ENCODE data around the gene FBXL22.

FBXL22 gene

GRCh38 chr15:63565536-63566186 lies 31.5 kb upstream of the FBXL22 start:
- H3K9me3 ChIP-seq (ENCODE audit: control insufficient read depth, insufficient read depth, low read length): no peaks in the 10 kb centered on the region
- H3K4me3 ChIP-seq (ENCODE audit: low read depth, low read length): no peak overlapping the region
- H3K4me1 ChIP-seq (ENCODE audit: control insufficient read depth, insufficient read depth, low read length): peaks cover 7% of the 10 kb centered on the region
- H3K36me3 ChIP-seq (ENCODE audit: control insufficient read depth, insufficient read depth, low read length): no peaks in the 10 kb centered on the region
- H3K9ac ChIP-seq (ENCODE audit: low read depth, low read length): no peak overlapping the region
- H3K27ac ChIP-seq (ENCODE audit: low read depth, low read length): no peak overlapping the region
- H3K27me3 ChIP-seq (ENCODE audit: control insufficient read depth, insufficient read depth, low read length): no peaks in the 10 kb centered on the region

DNA sequence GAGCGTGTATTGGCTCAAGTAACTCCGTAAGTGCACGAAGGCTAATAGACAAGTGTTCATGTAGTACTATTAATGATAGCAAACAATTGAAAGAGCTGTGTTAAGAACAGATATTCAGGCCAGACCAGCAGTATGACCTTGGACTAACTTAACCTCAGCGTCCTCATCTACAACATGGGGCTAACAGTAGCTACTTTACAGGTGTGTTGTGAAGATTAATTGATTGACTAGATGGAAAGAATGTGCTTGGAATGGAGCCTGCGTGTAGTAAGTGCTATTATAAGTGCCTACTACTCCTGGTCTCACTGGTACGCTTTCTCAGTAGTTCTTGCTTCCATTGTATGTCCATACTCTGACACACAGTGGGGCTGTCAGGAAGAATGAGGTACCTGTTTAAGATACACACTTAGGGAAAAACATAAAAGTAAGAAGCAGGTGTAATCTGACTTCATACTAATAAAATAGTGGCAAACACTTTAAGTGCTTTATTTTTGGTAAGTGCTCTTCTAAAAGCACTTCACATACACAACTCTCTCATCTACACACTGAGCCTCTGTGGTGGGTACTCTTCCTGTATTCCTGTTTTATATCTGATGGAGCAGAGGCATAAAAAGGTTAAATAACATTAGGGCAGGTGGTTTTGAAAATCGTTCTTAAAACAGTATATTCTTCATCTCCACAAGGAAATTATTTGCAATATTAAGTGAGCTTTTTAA lies 24.3 kb upstream of the FBXL22 start:
- Histone ChIP-seq H3K27ac (ENCODE audit: low read depth, low read length) (no peak overlapping the region), H3K9ac (ENCODE audit: low read depth, low read length) (no peak overlapping the region), H3K27me3 (ENCODE audit: control insufficient read depth, insufficient read depth, low read length) (no peaks in the 10 kb centered on the region), H3K9me3 (ENCODE audit: control insufficient read depth, insufficient read depth, low read length) (no peaks in the 10 kb centered on the region), H3K36me3 (ENCODE audit: control insufficient read depth, insufficient read depth, low read length) (no peaks in the 10 kb centered on the region), H3K4me1 (ENCODE audit: control insufficient read depth, insufficient read depth, low read length) (no peaks in the 10 kb centered on the region), H3K4me3 (ENCODE audit: low read depth, low read length) (no peak overlapping the region)

DNA sequence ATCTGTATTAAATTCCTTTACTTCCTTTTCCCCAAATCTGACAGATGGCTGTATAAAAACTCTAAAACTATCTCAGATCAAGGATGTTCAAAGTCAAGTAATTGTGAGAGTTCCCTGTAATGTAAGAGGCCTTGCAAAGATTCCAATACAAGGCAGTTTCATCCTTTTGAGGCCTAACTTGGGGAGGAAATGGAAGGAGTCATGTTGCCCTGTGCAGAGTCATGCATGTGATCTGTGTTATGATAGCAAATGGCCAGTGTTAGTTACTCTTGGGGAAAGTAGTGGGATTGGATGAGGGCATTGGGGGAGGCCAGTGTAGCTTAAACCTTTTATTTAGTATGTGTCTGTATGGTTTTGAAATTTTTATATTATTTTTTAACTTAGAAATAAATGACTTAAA lies 23.7 kb upstream of the FBXL22 start:
- H3K27ac ChIP-seq (ENCODE audit: low read depth, low read length): no peak overlapping the region
- no peaks in the 10 kb centered on the region for H3K4me1 ChIP-seq (ENCODE audit: control insufficient read depth, insufficient read depth, low read length)
- no peaks in the 10 kb centered on the region for H3K27me3 ChIP-seq (ENCODE audit: control insufficient read depth, insufficient read depth, low read length)
- no peak overlapping the region for H3K9ac ChIP-seq (ENCODE audit: low read depth, low read length)
- H3K9me3 ChIP-seq (ENCODE audit: control insufficient read depth, insufficient read depth, low read length): no peaks in the 10 kb centered on the region
- no peaks in the 10 kb centered on the region for H3K36me3 ChIP-seq (ENCODE audit: control insufficient read depth, insufficient read depth, low read length)
- no peak overlapping the region for H3K4me3 ChIP-seq (ENCODE audit: low read depth, low read length)

GRCh38 chr15:63575312-63575711 lies 21.9 kb upstream of the FBXL22 start:
- Histone ChIP-seq H3K27ac (ENCODE audit: low read depth, low read length) (no peak overlapping the region), H3K27me3 (ENCODE audit: control insufficient read depth, insufficient read depth, low read length) (no peaks in the 10 kb centered on the region), H3K9me3 (ENCODE audit: control insufficient read depth, insufficient read depth, low read length) (no peaks in the 10 kb centered on the region), H3K36me3 (ENCODE audit: control insufficient read depth, insufficient read depth, low read length) (no peaks in the 10 kb centered on the region), H3K9ac (ENCODE audit: low read depth, low read length) (no peak overlapping the region), H3K4me1 (ENCODE audit: control insufficient read depth, insufficient read depth, low read length) (no peaks in the 10 kb centered on the region), H3K4me3 (ENCODE audit: low read depth, low read length) (no peak overlapping the region)

DNA sequence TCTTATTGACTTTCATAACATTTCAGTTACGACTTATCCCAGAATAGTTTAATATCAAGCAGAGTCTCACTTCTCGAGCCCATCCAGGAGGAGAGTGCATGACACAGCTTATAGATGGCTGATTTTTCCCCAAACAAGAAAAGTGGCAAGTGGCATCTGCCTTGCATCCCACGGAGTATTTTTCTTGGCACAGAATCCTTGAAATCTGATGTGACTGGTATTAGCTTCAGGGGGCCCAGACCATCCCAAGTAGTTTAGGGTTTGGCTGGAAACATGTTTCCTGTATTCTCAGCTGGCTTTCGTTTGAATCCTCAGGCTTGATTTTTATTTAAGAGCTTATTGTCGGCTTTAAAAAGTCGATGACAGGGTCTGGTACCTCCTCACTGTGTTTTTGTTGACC lies 20.7 kb upstream of the FBXL22 start:
- Histone ChIP-seq H3K9me3 (ENCODE audit: control insufficient read depth, insufficient read depth, low read length) (no peaks in the 10 kb centered on the region), H3K36me3 (ENCODE audit: control insufficient read depth, insufficient read depth, low read length) (no peaks in the 10 kb centered on the region), H3K9ac (ENCODE audit: low read depth, low read length) (no peak overlapping the region), H3K4me1 (ENCODE audit: control insufficient read depth, insufficient read depth, low read length) (no peaks in the 10 kb centered on the region), H3K27me3 (ENCODE audit: control insufficient read depth, insufficient read depth, low read length) (no peaks in the 10 kb centered on the region), H3K4me3 (ENCODE audit: low read depth, low read length) (no peak overlapping the region), H3K27ac (ENCODE audit: low read depth, low read length) (no peak overlapping the region)

DNA sequence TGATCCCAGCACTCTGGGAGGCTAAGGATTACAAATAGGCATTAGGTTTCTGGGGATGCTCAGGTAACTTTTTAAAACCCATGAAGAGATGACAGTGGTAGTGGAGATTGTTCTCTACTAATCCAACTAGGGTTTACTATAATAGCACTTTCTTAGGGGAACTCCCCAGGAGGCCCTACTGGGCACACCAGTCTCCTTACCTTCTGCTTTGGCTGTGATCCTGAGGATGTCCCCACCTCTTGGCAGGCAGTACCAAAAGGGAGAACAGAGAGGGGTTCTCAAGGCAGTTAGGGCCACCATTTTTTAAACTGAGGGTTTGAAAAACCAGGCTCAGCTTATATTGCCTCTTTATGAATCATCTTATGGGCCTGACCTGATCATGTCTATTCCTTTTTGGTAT lies 15.0 kb upstream of the FBXL22 start:
- H3K36me3 ChIP-seq (ENCODE audit: control insufficient read depth, insufficient read depth, low read length): no peaks in the 10 kb centered on the region
- no peaks in the 10 kb centered on the region for H3K4me1 ChIP-seq (ENCODE audit: control insufficient read depth, insufficient read depth, low read length)
- H3K9me3 ChIP-seq (ENCODE audit: control insufficient read depth, insufficient read depth, low read length): no peaks in the 10 kb centered on the region
- no peak overlapping the region for H3K9ac ChIP-seq (ENCODE audit: low read depth, low read length)
- H3K4me3 ChIP-seq (ENCODE audit: low read depth, low read length): no peak overlapping the region
- H3K27me3 ChIP-seq (ENCODE audit: control insufficient read depth, insufficient read depth, low read length): no peaks in the 10 kb centered on the region; the same call in 1 of the 2 replicates
- H3K27ac ChIP-seq (ENCODE audit: low read depth, low read length): no peak overlapping the region

DNA sequence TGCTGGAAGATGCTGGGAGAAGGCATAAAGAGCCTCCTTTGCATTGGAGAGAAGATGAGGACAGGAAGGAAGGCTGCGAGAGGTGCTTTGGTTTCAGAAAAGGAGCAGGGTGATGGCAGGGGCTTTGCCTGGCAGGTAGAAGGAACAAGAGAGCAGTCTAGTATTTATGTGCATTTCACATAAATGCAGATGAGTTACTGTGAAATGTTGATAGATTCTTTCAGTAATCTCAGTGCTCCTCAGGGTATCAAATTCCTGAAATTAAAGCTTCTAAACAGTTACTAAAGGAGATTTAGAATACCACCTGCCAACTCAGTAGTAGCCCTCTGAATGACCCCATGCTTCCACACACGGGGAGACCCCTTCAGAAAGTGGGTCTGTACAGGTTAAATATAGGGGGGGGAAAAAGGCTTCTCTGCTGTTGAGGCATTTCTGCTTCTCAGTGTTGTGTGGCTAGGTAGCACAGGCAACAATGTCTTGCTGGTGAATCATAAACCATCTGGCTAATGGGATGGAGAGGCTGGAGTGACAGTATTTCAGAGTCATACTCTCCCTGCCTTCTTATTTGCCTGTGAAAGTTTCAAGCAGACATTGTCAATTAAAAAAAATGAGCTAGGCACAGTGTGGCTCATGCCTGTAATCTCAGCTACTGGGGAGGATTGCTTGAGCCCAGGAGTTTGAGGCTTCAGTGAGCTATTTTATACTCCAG lies 14.3 kb upstream of the FBXL22 start:
- H3K36me3 ChIP-seq (ENCODE audit: control insufficient read depth, insufficient read depth, low read length): no peaks in the 10 kb centered on the region
- H3K27ac ChIP-seq (ENCODE audit: low read depth, low read length): no peak overlapping the region
- H3K4me3 ChIP-seq (ENCODE audit: low read depth, low read length): no peak overlapping the region
- H3K9me3 ChIP-seq (ENCODE audit: control insufficient read depth, insufficient read depth, low read length): no peaks in the 10 kb centered on the region
- H3K27me3 ChIP-seq (ENCODE audit: control insufficient read depth, insufficient read depth, low read length): no peaks in the 10 kb centered on the region; the same call in 1 of the 2 replicates
- no peak overlapping the region for H3K9ac ChIP-seq (ENCODE audit: low read depth, low read length)
- H3K4me1 ChIP-seq (ENCODE audit: control insufficient read depth, insufficient read depth, low read length): no peaks in the 10 kb centered on the region

DNA sequence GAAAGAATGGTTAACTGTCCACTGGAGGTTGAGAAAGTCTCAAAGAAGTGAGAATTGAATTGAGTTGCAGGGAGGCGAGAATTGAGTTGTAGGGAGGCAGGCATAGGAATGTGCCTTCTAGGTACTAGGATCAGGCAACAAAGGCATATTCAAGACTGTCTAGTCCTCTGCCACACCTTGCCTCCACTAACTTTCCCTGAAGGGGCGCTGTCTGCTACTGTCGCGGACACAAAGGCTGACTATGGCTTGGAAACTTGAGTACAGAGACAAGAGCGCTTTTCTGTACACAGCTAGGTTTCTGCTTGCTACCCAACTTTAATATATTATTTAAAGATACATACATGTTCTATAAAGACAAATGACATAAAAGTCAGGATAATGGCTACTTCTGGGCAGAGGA lies 10.4 kb upstream of the FBXL22 start:
- no peaks in the 10 kb centered on the region for H3K9me3 ChIP-seq (ENCODE audit: control insufficient read depth, insufficient read depth, low read length)
- peaks cover 8% of the 10 kb centered on the region for H3K36me3 ChIP-seq (ENCODE audit: control insufficient read depth, insufficient read depth, low read length)
- H3K27me3 ChIP-seq (ENCODE audit: control insufficient read depth, insufficient read depth, low read length): no peaks in the 10 kb centered on the region; the same call in 1 of the 2 replicates
- no peak overlapping the region for H3K27ac ChIP-seq (ENCODE audit: low read depth, low read length)
- H3K4me1 ChIP-seq (ENCODE audit: control insufficient read depth, insufficient read depth, low read length): no peaks in the 10 kb centered on the region
- H3K4me3 ChIP-seq (ENCODE audit: low read depth, low read length): no peak overlapping the region
- no peak overlapping the region for H3K9ac ChIP-seq (ENCODE audit: low read depth, low read length)

- Histone ChIP-seq H3K27ac (ENCODE audit: low read depth, low read length) (no peak overlapping the region), H3K9me3 (ENCODE audit: control insufficient read depth, insufficient read depth, low read length) (no peaks in the 10 kb centered on the region), H3K4me1 (ENCODE audit: control insufficient read depth, insufficient read depth, low read length) (no peaks in the 10 kb centered on the region), H3K9ac (ENCODE audit: low read depth, low read length) (no peak overlapping the region), H3K36me3 (ENCODE audit: control insufficient read depth, insufficient read depth, low read length) (peaks cover 8% of the 10 kb centered on the region), H3K4me3 (ENCODE audit: low read depth, low read length) (no peak overlapping the region), H3K27me3 (ENCODE audit: control insufficient read depth, insufficient read depth, low read length) (no peaks in the 10 kb centered on the region; the same call in 1 of the 2 replicates)
Measured at GRCh38 chr15:63587527-63587926, 9.7 kb upstream of the FBXL22 start.

GRCh38 chr15:63588826-63589225 lies 8.4 kb upstream of the FBXL22 start:
- no peaks in the 10 kb centered on the region for H3K9me3 ChIP-seq (ENCODE audit: control insufficient read depth, insufficient read depth, low read length)
- peaks cover 8% of the 10 kb centered on the region for H3K36me3 ChIP-seq (ENCODE audit: control insufficient read depth, insufficient read depth, low read length)
- H3K9ac ChIP-seq (ENCODE audit: low read depth, low read length): no peak overlapping the region
- no peak overlapping the region for H3K27ac ChIP-seq (ENCODE audit: low read depth, low read length)
- no peaks in the 10 kb centered on the region; the same call in 1 of the 2 replicates for H3K27me3 ChIP-seq (ENCODE audit: control insufficient read depth, insufficient read depth, low read length)
- H3K4me3 ChIP-seq (ENCODE audit: low read depth, low read length): no peak overlapping the region
- H3K4me1 ChIP-seq (ENCODE audit: control insufficient read depth, insufficient read depth, low read length): no peaks in the 10 kb centered on the region

All from HUES48 (cell line).